GF-D8 (cell line): ENCODE results near the gene EFEMP2.
A peak's percentile ranks its signal among the peaks of the same experiment; 100 is the strongest.

Experiments used
- DNase-seq: peaks from one replicate; lab custom pipeline; 2025; lab: John Stamatoyannopoulos, UW

EFEMP2 gene

GRCh38 chr11:65885231-65885630 is 12.6 kb upstream of the EFEMP2 start:
- no peak for DNase-seq

DNA sequence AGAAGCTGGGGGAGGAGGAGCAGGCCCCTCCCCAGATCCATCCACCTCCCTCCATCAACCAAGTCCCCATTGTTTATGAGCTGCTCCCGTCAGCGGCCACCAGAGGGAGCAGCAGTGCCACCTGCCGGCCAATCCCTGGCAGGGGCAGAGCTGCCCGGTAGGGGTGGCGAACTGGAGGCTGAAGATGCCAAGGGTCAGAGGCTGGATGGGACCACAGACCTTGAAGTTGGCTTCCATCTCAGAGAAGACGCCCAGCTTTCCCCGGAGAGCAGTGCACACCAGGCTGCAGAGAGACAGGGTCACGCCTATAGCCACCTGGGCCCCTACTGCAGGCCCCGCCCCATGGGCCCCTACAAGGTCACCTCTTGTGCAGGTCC is 12.1 kb upstream of the EFEMP2 start:
- DNase-seq: peak; percentile 14

DNA sequence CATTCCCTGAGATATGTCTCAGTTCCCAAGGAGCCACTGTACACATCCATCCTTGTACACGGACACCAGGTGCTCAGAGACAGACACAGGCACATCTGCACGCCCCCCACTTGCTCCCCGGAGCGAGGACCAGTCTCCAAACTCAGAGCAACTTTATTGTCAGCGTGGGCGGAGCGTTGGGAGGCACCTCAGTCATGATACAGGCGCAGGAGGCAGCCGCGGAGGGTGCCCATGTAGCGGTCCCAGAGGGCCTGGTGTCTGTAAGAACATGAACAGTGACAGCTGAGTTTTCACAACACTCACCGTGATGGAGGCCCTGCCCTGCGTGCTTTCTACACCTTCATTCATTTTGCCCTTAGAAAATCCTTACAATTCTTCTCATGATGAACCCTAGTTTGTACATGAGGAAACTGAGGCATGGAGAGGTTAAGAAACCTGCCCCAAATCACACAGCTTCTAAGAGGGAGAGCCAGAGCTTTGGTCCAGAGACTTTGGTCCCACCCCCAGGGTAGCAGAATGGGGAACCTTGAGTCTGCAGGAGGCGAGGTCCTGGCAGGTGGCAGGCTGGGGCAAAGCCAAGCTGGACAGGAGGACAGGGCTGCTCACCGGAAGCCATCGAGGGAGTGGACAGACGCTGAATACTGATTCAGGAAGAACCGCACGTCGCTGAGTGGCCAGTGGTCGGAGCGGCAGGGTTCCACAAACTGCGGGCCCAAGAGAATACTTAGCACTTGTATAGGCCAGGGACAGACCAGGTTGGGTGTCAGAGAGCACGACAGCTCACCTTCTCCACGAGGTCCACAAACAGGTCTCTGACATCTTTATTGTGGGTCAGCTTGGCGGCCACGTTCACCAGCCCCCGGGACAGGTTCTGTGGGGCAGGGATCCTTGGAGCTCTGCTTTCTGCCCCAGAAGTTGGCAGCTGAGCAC is 11.5 kb upstream of the EFEMP2 start:
- no peak for DNase-seq

- DNase-seq: no peak
Observed at GRCh38 chr11:65883058-65883761, 10.6 kb upstream of the EFEMP2 start.

DNA sequence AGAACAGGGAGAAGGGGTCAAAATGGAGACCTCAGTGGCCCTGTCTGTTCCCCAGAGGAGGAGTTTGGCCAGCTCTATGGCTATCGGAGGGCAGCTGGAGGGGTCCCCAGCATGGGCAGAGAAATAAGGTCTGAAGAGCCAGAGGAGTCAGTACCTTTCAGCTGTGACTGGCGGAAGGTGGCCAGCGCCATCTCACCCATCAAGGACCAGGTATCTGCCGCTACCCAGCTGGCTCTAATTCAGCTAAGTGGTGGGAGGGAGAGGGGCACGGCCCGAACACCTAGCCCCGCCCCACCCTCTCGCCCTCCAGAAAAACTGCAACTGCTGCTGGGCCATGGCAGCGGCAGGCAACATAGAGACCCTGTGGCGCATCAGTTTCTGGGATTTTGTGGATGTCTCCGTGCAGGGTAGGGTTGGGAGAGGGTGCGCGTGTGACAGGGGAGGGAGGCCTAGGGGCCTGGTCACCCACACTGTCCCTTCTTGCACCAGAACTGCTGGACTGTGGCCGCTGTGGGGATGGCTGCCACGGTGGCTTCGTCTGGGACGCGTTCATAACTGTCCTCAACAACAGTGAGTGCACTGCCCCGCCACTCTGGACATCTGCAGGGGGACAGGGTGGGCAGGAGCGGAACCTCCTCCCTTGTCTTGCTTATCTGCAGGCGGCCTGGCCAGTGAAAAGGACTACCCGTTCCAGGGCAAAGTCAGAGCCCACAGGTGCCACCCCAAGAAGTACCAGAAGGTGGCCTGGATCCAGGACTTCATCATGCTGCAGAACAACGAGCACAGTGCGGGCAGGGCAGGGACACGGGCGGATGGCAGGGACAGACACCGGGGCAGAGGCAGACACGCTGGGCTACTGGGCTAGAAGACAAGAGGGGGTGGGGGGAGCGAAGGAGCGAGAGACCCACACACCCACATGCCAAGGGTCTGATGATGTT is 9.8 kb upstream of the EFEMP2 start:
- DNase-seq: no peak

GRCh38 chr11:65880844-65881421 is 8.3 kb upstream of the EFEMP2 start:
- no peak for DNase-seq

GRCh38 chr11:65880027-65880426 is 7.4 kb upstream of the EFEMP2 start:
- no peak for DNase-seq

DNA sequence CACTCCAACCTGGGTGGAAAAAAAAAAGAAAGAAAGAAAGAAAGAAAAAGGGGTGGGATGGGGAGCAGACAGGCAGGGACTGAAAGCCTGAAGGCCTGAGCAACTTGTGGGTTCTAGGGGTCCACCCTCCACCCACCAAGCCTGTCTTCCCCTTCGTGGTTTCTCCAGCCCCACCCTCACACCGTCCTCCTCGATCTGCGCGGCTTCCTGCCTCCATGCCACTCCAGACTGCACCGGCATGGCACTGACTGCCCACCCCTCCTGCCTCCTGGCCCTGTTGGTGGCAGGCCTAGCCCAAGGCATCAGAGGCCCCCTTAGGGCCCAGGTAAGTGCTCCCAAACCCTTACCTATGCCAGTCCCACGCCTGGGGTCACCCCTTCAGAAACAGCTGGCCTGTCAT is 7.0 kb upstream of the EFEMP2 start, which contains the start of gene CTSW:
CTSW (plus strand) TSS at position 221 of the 400 bp plus-strand sequence; CDS start at position 239, 18 bp downstream.
- no peak for DNase-seq

- DNase-seq: peak; percentile 73
Observed at GRCh38 chr11:65873318-65874156, 937 bp upstream of the EFEMP2 start.

- no peak for DNase-seq
Observed at GRCh38 chr11:65871811-65872548, 620 bp downstream of the EFEMP2 start.

GRCh38 chr11:65870706-65871681 is 1.6 kb downstream of the EFEMP2 start:
- peak; percentile 60 for DNase-seq

GRCh38 chr11:65870307-65870658 is 2.3 kb downstream of the EFEMP2 start:
- DNase-seq: no peak

DNA sequence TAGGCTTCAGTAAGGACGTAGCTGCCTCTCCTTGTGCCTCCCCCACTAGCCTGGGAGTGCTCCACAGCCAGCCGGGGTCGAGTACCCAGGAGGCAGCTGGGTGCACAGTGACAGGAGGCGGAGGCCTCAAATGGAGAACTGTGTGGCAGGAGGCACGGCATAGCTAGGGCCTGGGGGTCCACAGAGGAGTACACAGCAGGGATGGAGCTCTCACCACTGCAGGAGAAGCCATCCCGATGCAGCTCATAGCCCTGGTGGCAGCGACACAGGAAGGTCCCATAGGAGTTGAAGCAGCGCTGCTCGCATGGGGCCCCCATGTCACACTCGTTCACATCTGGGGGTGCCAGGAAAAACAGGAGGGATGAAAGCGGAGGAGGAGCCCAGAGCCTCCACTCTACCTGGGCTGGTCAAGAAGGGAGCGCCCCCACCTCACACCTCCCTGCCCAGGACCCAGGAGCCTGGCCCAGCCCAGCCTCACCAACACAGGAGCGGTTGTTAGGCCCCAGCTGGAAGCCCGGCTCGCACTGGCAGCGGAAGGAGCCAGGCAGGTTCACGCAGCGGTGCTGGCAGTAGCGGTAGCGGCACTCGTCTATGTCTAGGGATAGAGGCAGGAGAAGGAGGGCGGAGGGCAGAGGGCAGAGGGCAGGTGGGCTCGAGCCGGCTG is 2.8 kb downstream of the EFEMP2 start:
- no peak for DNase-seq

DNA sequence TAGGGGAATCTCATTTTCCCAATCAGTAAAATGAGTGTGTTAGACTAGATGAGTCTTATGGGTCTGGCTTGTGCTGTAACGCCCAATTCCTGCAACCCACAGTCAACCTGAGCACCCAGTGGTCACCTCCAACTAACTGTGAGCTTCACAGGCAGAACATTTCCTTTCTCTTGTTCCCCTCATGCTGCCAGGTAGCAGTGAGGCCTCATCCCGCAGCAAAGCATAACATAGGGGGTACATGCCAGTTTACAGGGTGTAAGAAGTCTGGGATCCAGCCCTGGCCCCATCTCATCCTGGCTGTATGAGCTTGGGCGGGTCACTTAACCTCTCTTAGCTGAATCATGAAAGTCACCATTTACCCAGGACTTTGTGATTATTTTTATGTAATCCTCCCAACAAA is 3.7 kb downstream of the EFEMP2 start:
- no peak for DNase-seq

GRCh38 chr11:65868076-65868667 is 4.4 kb downstream of the EFEMP2 start:
- no peak for DNase-seq

GRCh38 chr11:65867284-65868071 is 5.1 kb downstream of the EFEMP2 start:
- DNase-seq: no peak
